DOHH2 (cell line): Measurements from ENCODE around the gene PKD1.

Experiments used
- CTCF ChIP-seq: fragments of 200-600 bp; sonication (generic); IDR thresholded peaks from one replicate; pipeline ENCODE4 v1.5.1; 2014; ENCODE audit warnings: antibody characterized with exemption, mild to moderate bottlenecking, low read depth, low read length; ENCODE audit not compliant: poor library complexity, severe bottlenecking
- EZH2phosphoT487 ChIP-seq: fragments of 200-600 bp; sonication (generic); IDR thresholded peaks from 2 replicates; pipeline ENCODE4 v1.6.1; 2017; ENCODE audit warnings: borderline replicate concordance, mild to moderate bottlenecking, antibody characterized with exemption, low read length, moderate library complexity, mixed read lengths

GRCh38 chr16:2086812-2087747 is 48.6 kb downstream of the PKD1 start:
- TF ChIP-seq EZH2phosphoT487 (no peak), CTCF (no peak)
